ENCODE measurements around the gene SCPEP1. TPM values are rescaled to one million over a fixed set of nuclear protein-coding genes. Genes with fewer than 3 reads are reported as not detected.
"Not testable (repeated sequence)": the region's sequence is repeated elsewhere in the genome, so short reads cannot be mapped to it uniquely, and the experiment has no call there.

Gene SCPEP1
- total RNA-seq, 1 donor from 2014 or later, result 88.4 TPM

DNA sequence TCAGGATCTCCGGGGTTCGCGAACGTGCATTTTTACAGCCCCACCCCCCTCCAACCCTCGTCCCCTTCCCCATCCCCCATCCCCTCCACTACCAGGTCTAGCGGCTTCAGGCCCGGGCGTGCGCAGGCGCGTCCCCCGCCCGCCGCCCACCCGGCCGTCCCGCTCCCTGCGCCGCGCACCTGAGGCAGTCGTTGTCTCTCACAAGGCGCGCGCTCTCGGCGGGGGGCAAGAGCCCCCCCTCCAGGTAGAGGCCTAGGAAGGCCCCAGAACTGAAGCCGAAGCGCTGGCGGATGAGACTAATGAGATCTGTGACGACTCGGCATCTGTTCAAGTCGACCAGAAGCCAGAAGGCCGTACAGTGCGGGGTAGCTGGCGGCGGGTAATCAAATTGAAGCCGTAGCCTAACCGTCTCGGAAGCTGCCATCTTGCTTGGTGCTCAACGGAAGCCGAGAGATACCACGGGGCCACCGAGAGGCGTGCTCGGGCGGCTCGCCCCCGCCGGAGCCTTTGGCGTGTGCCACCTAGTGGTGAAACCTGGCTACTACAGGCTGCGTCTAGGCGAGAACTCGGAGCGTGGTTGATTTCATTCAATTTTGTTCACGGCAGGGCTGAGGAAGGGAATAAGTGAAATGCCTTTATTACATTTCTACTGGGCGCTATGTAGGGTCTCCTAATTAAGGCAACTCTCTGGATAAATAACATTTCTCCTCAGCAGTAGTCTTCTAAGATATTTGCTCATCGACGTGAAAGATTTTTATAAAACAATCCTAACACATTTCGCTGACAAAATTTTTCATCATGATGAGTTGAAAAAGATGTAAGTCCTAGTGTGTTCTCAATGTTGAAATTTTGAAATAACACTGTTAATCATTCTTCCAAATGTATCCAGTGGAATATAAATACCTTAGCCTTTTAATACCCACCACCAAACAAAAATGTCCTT is 17.1 kb upstream of the SCPEP1 start, which contains the start of gene COIL:
Gene COIL, minus strand, starts transcription at position 455 of the 943 bp plus-strand sequence. Its CDS starts 31 bp downstream, at position 424.
- DNase-seq (peak; percentile 94), ATAC-seq (ENCODE audit: poor library complexity) (peak; percentile 98)
- intact Hi-C loops (cut with DNase I), result no loop called here

DNA sequence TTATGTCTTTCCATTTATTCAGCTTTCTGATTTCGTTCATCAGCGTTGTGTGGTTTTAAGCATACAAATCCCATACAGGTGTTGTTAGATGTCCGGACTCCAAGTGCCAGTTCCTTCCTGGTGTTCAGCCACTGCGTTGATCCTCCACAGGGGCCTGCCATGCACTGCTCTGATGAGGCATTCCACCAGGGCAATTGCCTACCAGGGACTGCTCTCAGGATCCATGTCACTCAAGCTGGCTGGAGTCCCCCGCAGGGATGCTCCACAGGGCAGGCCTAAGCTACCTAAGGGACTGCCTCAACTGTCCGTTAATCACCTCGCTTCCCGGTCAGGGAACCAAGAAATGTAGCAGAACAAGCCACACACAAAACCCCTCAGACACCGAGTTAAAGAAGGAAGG is 12.7 kb upstream of the SCPEP1 start:
- intact Hi-C loops (cut with DNase I); DNase-seq; ATAC-seq (ENCODE audit: poor library complexity): not testable (repeated sequence)

GRCh38 chr17:56965681-56966080 is 12.2 kb upstream of the SCPEP1 start:
- not testable (repeated sequence) for ATAC-seq (ENCODE audit: poor library complexity)

DNA sequence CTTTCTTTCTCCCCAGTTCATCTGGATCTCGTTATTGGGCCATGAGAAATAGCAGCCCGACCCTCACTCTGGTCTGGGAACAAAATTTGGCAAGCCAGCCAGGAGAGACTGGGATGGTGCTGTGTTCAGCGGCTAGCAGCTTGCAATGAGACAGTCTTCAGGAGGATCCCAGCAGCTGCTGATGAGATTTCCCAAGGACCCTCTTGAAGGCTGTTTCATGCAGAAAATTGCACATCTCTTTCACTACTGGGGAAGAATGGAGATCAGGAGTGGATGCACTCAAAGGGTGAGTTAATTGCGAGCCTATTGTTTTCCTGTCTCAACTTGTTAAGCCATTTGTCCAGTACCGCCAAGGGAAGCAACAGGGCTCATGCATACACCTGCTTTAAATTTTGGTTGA is 11.6 kb upstream of the SCPEP1 start:
- no peak for ATAC-seq (ENCODE audit: poor library complexity)
- intact Hi-C loops (cut with DNase I), result no loop called here
- DNase-seq, result no peak

More at GRCh38 chr17:56965681-56966080, 12.2 kb upstream of the SCPEP1 start:
- DNase-seq; intact Hi-C loops (cut with DNase I): not testable (repeated sequence)

DNA sequence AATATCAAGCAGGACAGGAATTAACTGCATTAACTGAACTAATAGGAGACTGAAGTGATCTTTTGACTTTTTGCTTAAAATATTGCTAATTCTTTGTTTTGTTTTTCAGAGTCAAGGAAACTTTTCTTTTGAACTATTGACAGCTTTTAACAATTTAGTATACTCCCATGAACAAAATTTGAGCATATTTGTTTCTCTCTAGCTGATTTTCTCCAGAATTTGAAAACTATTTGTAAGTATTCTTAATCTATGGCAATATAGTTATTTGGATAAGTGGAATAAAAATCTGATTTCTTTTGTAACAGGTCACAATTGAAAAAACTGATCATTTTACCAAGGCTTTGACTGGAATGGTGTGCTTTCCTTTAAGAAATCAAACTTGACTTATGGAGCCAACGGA is 7.0 kb upstream of the SCPEP1 start:
- DNase-seq, result no peak
- no peak for ATAC-seq (ENCODE audit: poor library complexity)
- intact Hi-C loops (cut with DNase I), result no loop called here

- ATAC-seq (ENCODE audit: poor library complexity) (no peak), DNase-seq (no peak)
- intact Hi-C loops (cut with DNase I), result no loop called here
These were observed 5.7 kb upstream of the SCPEP1 start for GRCh38 chr17:56972111-56972730.

DNA sequence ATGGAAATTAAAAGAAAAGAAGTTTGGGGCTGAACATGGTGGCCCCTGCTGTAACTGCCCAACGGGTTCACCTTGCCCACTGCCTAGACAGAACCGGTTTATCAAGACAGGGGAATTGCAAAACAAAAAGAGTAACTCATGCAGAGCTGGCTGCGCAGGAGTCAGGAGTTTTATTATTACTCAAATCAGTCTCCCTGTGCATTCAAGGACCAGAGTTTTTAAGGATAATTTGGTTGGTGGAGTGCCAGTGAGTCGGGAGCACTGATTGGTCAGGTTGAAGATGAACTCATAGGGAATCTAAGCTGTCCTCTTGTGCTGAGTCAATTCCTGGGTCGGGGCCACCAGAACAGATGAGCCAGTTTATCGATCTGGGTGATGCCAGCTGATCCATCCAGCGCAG is 4.4 kb upstream of the SCPEP1 start:
- no peak for DNase-seq
- intact Hi-C loops (cut with DNase I), result no loop called here
- ATAC-seq (ENCODE audit: poor library complexity), result no peak

DNA sequence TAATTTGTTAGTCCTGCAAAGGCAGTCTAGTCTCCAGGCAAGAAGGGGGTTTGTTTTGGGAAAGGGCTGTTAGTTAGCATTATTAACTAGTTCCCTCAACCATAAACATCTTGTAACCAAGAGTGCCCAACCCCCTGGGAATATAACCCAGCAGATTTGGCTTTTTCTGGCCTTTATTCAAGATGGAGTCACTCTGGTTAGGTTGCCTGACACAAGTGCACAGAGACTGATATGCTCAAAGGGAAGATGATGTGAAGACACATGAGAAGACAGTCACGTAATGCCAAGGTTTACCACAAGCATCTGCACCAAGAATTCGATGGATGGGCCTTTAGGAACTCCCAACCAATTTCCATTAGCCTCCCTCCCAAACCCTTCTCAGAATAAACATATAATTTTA is 3.9 kb upstream of the SCPEP1 start:
- intact Hi-C loops (cut with DNase I), result no loop called here
- ATAC-seq (ENCODE audit: poor library complexity) (no peak), DNase-seq (no peak)

GRCh38 chr17:56975656-56976055 is 2.3 kb upstream of the SCPEP1 start:
- DNase-seq, result no peak
- intact Hi-C loops (cut with DNase I), result no loop called here
- no peak for ATAC-seq (ENCODE audit: poor library complexity)

DNA sequence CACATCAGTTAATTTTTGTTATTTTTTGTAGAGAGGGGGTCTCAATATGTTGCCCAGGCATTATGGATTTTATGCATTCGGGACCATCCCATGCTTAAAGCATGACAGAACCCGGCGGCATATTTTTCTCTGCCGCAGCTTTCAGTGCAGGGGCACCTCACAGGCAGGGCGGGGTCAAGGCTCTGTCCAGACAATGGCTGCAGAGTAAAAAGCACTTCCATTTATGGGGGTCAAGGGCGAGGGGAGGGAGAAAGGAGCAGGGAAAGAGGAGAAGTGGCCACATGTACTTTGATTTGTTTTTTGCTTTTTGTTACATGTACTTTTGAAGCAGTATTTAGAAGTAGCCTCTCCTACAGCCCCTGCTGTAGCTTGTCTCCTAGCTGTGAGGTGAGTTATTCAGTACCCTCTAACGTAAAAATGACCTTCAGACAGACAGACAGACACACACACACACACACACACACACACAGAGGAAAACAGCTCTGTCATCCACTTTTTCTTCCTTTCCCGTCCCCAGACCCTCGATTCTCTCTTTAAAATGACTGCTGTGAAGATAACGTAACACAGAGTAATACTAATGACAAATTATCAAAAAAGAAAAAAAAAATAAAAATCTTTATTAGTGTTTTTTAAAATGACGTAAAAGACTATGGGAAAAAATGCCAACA is 856 bp upstream of the SCPEP1 start:
- intact Hi-C loops (cut with DNase I), result no loop called here
- peak; percentile 16 for ATAC-seq (ENCODE audit: poor library complexity)
- no peak for DNase-seq

DNA sequence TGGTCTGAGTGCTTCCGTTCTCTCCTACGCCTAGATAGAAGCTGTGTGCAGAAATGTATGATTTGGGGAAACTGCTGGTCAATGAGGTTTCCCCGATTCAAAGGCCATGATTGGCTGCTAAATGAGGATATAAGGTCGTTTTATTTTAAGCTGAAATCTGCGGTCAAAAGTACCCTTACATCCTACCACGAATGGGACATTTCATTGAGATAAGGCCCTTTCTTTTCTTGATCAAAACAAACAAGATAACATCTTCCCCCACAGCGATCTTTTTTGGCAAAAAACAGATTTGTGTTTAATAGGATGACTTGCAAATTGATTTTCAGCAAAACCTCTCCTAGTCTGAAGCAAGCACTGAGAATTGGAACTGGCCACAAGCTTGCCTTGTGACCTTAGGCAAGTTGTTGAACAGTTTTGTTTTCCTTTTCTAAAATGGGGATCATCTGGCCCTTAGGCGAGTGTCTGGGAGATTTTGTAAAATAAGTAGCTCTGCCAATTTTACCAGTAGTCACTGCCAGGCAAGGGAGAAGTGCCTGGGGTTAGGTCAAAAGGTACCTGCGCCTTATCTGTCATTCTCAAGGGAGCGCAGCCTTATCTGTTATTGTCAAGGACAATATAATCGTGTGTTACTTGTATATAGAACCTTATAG is 635 bp downstream of the SCPEP1 start:
- no peak for DNase-seq
- intact Hi-C loops (cut with DNase I), result no loop called here
- ATAC-seq (ENCODE audit: poor library complexity), result peak; percentile 28

- DNase-seq (no peak), ATAC-seq (ENCODE audit: poor library complexity) (no peak)
- intact Hi-C loops (cut with DNase I), result no loop called here
These were observed 1.2 kb downstream of the SCPEP1 start for GRCh38 chr17:56979091-56979480.

GRCh38 chr17:56980526-56980925 is 2.6 kb downstream of the SCPEP1 start:
- ATAC-seq (ENCODE audit: poor library complexity); intact Hi-C loops (cut with DNase I); DNase-seq: not testable (repeated sequence)

GRCh38 chr17:56982312-56982711 is 4.4 kb downstream of the SCPEP1 start:
- intact Hi-C loops (cut with DNase I), result no loop called here
- no peak for ATAC-seq (ENCODE audit: poor library complexity)
- no peak for DNase-seq

- intact Hi-C loops (cut with DNase I), result no loop called here
- DNase-seq, result no peak
- no peak for ATAC-seq (ENCODE audit: poor library complexity)
These were observed 5.4 kb downstream of the SCPEP1 start for GRCh38 chr17:56983366-56983765.

- DNase-seq (no peak), ATAC-seq (ENCODE audit: poor library complexity) (peak; percentile 69)
- intact Hi-C loops (cut with DNase I), result no loop called here
These were observed 7.6 kb downstream of the SCPEP1 start for GRCh38 chr17:56985371-56986162.

DNA sequence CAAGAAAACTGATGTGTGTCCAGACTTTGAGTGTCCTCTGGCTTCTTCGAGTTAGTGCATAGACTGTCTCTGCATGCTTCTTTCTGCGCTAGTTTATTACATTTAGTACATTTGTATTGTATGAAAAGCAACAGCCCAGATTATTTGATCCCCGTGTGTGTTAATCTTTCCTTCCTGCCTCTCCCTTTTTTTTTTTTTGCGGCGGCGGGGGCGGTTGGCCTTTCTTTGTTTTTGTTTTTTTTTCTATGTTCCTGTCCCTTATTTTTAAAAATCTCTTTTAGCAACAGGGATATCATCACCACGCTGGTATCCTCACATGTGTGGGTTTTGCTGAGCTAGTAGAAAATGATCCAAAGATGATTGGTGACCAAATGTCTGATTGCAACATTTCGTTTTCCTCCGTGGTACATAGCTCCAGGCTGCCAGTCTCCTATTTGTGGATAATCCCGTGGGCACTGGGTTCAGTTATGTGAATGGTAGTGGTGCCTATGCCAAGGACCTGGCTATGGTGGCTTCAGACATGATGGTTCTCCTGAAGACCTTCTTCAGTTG is 9.4 kb downstream of the SCPEP1 start:
- intact Hi-C loops (cut with DNase I), result no loop called here
- ATAC-seq (ENCODE audit: poor library complexity) (no peak), DNase-seq (no peak)

Data from Right ventricle myocardium superior (tissue), 1 donor.